ENCODE data around the gene PEAK3.

DNA sequence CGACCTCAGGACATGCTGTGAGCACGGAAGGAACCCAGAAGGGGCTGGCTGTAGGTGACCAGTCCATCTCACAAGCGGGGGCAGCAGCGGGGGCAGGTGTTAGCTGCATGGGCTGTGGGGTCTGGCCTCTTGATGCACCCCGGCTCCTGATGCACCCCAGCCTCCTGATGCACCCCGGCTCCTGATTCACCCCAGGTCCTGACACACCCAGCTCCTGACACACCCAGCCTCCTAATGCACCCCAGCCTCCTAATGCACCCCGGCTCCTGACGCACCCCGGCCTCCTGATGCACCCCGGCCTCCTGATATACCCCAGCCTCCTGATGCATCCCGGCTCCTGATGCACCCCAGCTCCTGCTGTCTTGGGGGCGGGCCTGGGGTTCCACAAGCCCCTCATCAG is 39.0 kb upstream of the PEAK3 start:
- TF ChIP-seq GATA2 (IDR thresholded peaks at IDR 0.05; ENCODE audit: low read depth, low read length): no peak
- no peak for TF ChIP-seq GATA3 (IDR thresholded peaks at IDR 0.05; ENCODE audit: low read depth, low read length)
